Activated T-helper 2 cell treated with anti-CD3 and anti-CD28 coated beads, Interferon-gamma antibody, Interleukin-2, Interleukin-4, amounts not matched to agents 10 μg/mL and 5 μg/mL and 100 μg/mL, durations not matched to agents 14 hours and 24 hours and 36 hours (primary cell): ENCODE data around the gene SKOR1. TPM values are rescaled to one million over a fixed set of nuclear protein-coding genes. Genes with fewer than 3 reads are reported as not detected.
A peak's percentile ranks its signal among the peaks of the same experiment; 100 is the strongest.

ENCODE experiments used
- DNase-seq: peaks from one replicate; pipeline ENCODE4 v3.0.0; 2021; ENCODE audit warnings: low spot score
- H3K27ac Mint-ChIP-seq: one replicate; pipeline ENCODE4 v1.8.0; 2021; ENCODE audit warnings: mixed read lengths
- H3K27me3 Mint-ChIP-seq: one replicate; pipeline ENCODE4 v1.8.0; 2021; ENCODE audit warnings: low read depth, mixed read lengths
- H3K36me3 Mint-ChIP-seq: one replicate; pipeline ENCODE4 v1.8.0; 2021; ENCODE audit warnings: low read depth, mixed read lengths
- H3K4me1 Mint-ChIP-seq: one replicate; pipeline ENCODE4 v1.8.0; 2021; ENCODE audit warnings: low read depth, mixed read lengths
- H3K4me3 Mint-ChIP-seq: one replicate; pipeline ENCODE4 v1.8.0; 2021; ENCODE audit warnings: low read depth, mild to moderate bottlenecking, moderate library complexity, mixed read lengths
- H3K9me3 Mint-ChIP-seq: one replicate; pipeline ENCODE4 v1.8.0; 2021; ENCODE audit warnings: mixed read lengths
- intact Hi-C: fragments of 100-400 bp; cut with micrococcal nuclease; formaldehyde crosslinking; loops from one replicate; pipeline ENCODE4 v1.15.1; 2023
- total RNA-seq: library from RNA; stranded (reverse); gene quantifications from 2 replicates; pipeline ENCODE4 v1.2.3, GENCODE V29; 2022

Gene SKOR1
- total RNA-seq, 1 donor from 2014 or later, result 0.21 TPM

DNA sequence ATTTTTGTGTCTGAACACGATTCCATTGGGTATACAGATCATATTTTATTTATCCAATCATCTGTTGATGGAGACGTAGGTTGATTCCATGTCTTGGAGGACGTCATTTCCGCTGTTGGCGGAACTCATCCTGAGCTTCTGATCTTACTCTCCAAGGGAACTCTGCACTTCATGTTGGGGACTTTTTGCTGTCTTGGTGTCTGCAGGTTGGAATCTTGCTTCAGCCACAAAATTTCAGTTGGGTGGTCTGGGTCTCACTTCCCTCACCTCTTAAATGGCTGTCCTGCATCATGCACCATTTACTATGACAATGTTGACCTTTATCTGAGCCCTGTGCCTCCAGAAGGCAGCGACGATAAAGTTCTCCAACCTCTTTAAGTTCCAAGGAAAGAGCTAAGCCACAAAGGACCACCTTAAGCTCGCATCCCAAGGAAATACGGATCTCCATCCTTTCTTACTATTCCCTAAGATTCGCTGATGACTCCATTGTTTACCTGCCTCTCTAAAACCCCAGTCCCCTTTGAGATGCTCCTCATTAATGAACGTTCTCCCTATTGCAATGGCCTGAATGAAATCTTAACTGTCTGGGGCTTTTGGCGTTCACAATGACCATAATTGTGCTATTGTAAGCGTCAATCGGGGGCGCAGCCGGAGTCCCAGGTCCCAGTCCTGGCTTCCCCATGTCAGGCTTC, 37.6 kb downstream of the SKOR1 start:
- intact Hi-C loops, result loop anchor here (2.0 to 10.0 kb wide), 2 partner anchors 192 to 348 kb away; partner anchors contain the start of gene PIAS1
- Mint-ChIP-seq H3K27ac (no peak overlapping the region), H3K36me3 (no peaks in the 10 kb centered on the region), H3K9me3 (no peaks in the 10 kb centered on the region), H3K27me3 (peaks cover 15% of the 10 kb centered on the region), H3K4me3 (no peak overlapping the region), H3K4me1 (peaks cover 4% of the 10 kb centered on the region)
- no peak for DNase-seq

DNA sequence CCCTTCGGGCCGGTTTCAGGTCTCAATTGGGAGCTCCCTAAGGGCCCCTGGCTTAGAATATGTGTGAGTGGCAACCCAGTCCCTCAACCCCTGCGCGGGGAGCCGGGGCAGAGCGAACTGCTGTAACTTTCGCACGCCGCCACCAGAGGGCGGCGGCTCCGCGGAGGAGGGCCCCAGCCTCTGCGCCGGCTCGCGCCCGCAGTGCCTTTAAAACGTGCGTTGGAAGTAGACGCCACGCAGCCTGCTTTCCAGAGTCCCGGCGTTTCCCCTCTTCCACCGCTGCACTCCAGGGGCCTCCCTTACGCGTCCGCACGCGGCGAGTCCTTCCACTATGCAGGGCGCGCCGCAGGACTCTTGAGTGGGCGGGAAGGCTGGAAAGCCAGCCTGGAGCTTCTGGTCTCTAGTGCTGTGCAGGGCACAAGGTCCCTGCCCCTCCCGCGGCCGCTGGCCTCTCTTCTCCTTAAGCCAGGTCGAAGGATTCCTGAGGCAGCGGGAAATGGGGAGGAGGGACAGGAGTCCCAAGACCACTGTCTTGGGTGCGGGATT, 38.2 kb downstream of the SKOR1 start:
- peak; percentile 56 for DNase-seq
- Mint-ChIP-seq H3K27ac (no peak overlapping the region), H3K36me3 (no peaks in the 10 kb centered on the region), H3K4me1 (peaks cover 4% of the 10 kb centered on the region), H3K9me3 (no peaks in the 10 kb centered on the region), H3K27me3 (peaks cover 15% of the 10 kb centered on the region), H3K4me3 (peak overlapping the region; percentile 39)
- intact Hi-C loops, result loop anchor here (2.0 to 10.0 kb wide), 2 partner anchors 191 to 347 kb away; partner anchors contain the start of gene PIAS1

DNA sequence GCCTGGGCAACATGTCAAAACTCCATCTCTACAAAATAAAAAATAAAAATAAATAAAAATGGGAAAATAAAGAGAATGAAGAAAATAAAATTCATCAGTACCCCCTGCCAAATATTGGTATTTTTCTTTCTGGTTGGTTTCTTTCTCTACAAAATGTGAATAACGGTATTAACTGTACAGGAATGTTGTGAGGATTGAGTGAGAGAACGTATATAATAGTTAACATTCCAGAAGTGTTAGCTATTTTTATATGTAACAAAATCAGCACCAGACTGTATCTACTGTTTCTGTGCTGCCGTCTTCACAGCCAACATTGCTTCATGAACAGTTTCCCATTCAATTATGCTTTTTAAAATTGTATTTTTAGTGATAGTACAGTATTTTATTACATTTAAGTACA, 40.0 kb downstream of the SKOR1 start:
- no peak for DNase-seq
- Mint-ChIP-seq H3K36me3 (no peaks in the 10 kb centered on the region), H3K4me3 (no peak overlapping the region), H3K9me3 (no peaks in the 10 kb centered on the region), H3K4me1 (peaks cover 4% of the 10 kb centered on the region), H3K27me3 (peaks cover 16% of the 10 kb centered on the region), H3K27ac (no peak overlapping the region)
- intact Hi-C loops, result loop anchor here (2.0 to 10.0 kb wide), 2 partner anchors 189 to 289 kb away; partner anchors contain the start of gene PIAS1

DNA sequence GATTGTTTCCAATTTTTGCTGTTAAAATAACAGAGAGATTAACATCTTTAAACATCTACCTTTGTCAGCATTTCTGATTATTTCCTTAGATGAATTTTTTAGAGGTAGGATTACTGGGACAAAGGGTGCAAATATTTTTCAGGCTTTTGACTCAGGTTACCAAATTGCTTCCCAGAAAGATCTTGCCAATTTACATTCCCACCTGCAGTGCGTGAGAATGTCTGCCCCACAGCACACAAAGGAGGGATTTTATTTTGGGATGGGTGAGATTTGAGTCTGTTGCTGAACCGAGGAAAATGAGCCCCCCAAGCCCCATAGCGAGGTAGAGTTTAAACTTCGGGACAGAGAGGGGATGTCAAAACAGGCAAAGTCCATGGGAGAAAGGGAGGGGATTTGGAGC, 40.5 kb downstream of the SKOR1 start:
- H3K27ac Mint-ChIP-seq, result no peak overlapping the region
- no peak for DNase-seq
- H3K4me1 Mint-ChIP-seq, result peaks cover 4% of the 10 kb centered on the region
- no peak overlapping the region for H3K4me3 Mint-ChIP-seq
- no peaks in the 10 kb centered on the region for H3K9me3 Mint-ChIP-seq
- intact Hi-C loops, result loop anchor here (2.0 to 10.0 kb wide), 2 partner anchors 189 to 289 kb away; partner anchors contain the start of gene PIAS1
- peaks cover 16% of the 10 kb centered on the region for H3K27me3 Mint-ChIP-seq
- H3K36me3 Mint-ChIP-seq, result no peaks in the 10 kb centered on the region

DNA sequence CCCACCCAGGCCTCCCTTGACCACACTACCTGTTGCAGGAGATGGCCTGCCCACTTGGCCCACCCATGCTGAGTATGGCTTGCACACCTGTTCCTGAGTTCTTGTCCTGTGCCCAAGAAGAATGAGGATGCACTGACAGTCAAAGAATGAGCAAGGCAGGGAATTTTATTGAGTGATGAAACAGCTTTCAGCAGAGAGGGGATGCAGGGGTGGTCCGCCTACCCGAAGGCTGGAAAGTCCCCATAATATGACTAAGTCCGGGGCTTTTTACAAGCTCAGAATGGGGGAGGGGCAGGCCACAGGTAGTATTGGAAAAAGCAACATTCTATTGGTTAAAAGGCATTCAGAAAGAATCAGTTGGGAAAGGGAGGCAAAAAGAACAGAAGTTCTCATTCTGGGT, 44.4 kb downstream of the SKOR1 start:
- Mint-ChIP-seq H3K27me3 (peaks cover 34% of the 10 kb centered on the region), H3K27ac (no peak overlapping the region), H3K4me1 (no peaks in the 10 kb centered on the region), H3K36me3 (peaks cover 2% of the 10 kb centered on the region), H3K4me3 (no peak overlapping the region), H3K9me3 (peaks cover 15% of the 10 kb centered on the region)
- no peak for DNase-seq
- intact Hi-C loops, result loop anchor here (10.0 kb wide), 1 partner anchor 185 kb away; the partner anchor contains the start of gene PIAS1

DNA sequence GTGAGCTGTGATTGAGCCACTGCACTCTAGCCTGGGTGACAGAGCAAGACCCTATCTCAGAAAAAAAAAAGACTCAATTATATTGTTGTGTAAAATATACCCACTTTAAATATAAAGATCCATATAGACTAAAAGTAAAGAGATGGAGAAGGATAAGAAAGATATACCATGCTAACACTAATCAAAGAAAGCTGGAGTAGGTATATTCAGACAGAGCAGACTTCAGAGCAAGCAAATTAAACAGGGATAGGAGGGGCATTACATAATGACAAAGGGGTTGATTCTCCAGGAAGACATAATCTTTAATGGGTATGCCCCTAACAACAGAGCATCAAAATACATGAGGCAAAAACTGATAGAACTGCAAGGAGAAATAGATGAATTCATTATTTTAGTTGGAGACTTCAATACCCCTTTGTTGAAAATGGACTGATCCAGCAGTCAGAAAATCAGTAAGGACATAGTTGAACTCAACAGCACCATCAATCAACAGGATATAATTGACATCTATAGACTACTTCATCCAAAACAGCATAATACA, 45.6 kb downstream of the SKOR1 start:
- Mint-ChIP-seq H3K27ac (no peak overlapping the region), H3K4me3 (no peak overlapping the region), H3K9me3 (peaks cover 15% of the 10 kb centered on the region), H3K27me3 (peaks cover 32% of the 10 kb centered on the region), H3K36me3 (peaks cover 2% of the 10 kb centered on the region), H3K4me1 (no peaks in the 10 kb centered on the region)
- intact Hi-C loops, result no loop called here
- DNase-seq, result no peak

DNA sequence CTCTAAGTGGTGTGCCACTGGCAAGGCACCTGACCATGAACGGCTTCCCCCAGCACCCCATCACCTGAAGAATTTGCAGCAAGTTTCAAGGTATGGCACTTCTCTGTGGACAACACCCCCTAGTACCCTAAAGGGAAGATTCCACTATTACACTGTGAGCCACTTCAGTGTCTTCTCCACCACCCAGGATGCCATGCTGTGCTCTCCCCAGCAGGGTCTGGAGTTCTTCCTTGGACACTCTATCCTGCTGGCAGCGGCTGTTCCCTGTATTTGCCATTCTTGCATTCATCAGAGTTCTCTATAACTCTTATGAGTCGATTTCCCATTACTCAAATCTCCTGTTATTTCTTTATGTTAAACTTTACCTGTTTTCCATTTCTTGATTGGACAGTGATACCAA, 48.5 kb downstream of the SKOR1 start:
- no peak for DNase-seq
- H3K27ac Mint-ChIP-seq, result no peak overlapping the region
- peaks cover 15% of the 10 kb centered on the region for H3K9me3 Mint-ChIP-seq
- peaks cover 30% of the 10 kb centered on the region for H3K27me3 Mint-ChIP-seq
- H3K36me3 Mint-ChIP-seq, result peaks cover 2% of the 10 kb centered on the region
- intact Hi-C loops, result no loop called here
- H3K4me3 Mint-ChIP-seq, result no peak overlapping the region
- no peaks in the 10 kb centered on the region for H3K4me1 Mint-ChIP-seq

DNA sequence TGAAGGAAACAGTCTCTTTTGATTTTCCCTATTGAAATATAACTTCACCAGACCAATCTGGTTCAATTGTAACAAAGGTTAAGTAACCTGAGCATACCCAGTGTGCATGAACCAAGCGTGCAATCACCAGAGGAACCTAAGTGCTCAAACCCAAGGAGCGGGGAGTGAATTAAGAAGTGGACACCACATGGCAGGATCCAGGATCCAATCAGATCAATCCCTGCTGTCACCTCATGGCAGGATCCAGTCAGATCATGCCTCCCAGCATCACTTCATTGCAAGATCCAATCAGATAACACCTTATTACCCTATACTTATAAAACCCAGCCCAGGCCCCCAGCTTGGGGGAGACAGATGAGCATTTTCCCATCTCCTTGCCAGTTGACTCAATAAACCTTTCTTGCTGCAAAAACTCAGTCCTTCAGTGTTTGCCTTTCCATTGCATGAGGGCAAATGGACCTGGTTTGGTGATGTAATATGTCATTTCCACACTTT, 53.5 kb downstream of the SKOR1 start:
- DNase-seq, result no peak
- Mint-ChIP-seq H3K27ac (no peak overlapping the region), H3K4me3 (no peak overlapping the region), H3K4me1 (peaks cover 6% of the 10 kb centered on the region), H3K27me3 (peaks cover 27% of the 10 kb centered on the region), H3K36me3 (no peaks in the 10 kb centered on the region), H3K9me3 (peaks cover 3% of the 10 kb centered on the region)
- intact Hi-C loops, result no loop called here

DNA sequence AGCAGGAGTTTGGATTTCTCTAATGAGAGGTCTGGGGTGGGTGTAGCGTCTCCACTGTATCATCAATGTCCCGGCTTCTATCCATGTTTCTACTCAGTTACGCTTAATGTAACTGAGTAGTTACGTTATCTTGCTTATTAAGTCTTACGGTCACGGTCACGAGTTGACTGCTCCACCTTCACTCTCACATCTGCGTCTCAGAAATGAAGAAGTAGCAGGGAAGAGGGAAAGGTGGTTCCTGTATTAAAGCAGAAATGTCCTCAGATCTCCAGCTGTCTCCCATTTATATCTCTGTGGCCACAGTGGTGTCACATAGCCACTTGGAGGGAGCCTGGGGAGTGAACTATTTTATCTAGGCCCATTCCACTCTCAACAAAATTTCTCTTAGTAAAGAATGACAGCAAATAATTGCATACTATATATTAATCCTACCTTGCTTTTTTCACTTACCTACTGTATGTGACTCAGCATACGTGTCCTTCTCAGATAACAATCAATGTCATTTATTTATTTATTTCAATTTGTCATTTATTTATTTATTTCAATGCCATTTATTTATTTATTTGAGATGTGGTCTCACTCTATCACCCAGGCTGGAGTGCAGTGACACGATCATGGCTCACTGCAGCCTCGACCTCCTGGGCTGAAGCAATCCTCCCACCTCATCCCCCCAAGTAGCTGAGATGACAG, 54.3 kb downstream of the SKOR1 start:
- Mint-ChIP-seq H3K27ac (no peak overlapping the region), H3K27me3 (peaks cover 19% of the 10 kb centered on the region), H3K9me3 (no peaks in the 10 kb centered on the region), H3K4me3 (no peak overlapping the region), H3K36me3 (no peaks in the 10 kb centered on the region), H3K4me1 (peaks cover 6% of the 10 kb centered on the region)
- DNase-seq, result no peak
- intact Hi-C loops, result no loop called here

DNA sequence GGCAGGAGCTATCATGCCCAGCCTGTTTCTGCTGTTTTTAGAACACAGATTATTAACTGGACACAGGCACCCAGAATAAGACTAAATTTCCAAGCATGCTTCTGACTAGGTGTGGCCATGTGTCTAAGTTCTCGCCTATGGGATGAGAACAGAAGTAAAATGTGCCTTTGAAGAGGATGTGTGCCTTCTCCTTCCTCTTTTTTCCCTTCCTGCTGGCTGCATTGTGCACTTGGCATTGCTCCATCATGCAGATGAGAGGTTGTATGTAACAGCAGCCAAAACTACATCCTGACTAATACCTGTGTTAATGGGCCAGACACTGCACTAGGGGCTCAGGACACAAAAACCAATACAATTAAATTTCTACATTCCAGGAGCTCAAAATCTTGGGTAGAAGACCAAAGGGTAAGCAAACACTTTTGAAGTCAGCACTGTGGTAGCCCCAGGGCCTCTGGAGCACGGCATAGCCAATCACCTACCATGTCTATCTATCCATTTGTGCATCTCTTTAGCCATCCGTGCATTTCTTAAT, 55.4 kb downstream of the SKOR1 start:
- peaks cover 24% of the 10 kb centered on the region for H3K27me3 Mint-ChIP-seq
- H3K27ac Mint-ChIP-seq, result no peak overlapping the region
- H3K4me3 Mint-ChIP-seq, result no peak overlapping the region
- intact Hi-C loops, result no loop called here
- H3K9me3 Mint-ChIP-seq, result no peaks in the 10 kb centered on the region
- H3K36me3 Mint-ChIP-seq, result no peaks in the 10 kb centered on the region
- no peak for DNase-seq
- H3K4me1 Mint-ChIP-seq, result peaks cover 8% of the 10 kb centered on the region

DNA sequence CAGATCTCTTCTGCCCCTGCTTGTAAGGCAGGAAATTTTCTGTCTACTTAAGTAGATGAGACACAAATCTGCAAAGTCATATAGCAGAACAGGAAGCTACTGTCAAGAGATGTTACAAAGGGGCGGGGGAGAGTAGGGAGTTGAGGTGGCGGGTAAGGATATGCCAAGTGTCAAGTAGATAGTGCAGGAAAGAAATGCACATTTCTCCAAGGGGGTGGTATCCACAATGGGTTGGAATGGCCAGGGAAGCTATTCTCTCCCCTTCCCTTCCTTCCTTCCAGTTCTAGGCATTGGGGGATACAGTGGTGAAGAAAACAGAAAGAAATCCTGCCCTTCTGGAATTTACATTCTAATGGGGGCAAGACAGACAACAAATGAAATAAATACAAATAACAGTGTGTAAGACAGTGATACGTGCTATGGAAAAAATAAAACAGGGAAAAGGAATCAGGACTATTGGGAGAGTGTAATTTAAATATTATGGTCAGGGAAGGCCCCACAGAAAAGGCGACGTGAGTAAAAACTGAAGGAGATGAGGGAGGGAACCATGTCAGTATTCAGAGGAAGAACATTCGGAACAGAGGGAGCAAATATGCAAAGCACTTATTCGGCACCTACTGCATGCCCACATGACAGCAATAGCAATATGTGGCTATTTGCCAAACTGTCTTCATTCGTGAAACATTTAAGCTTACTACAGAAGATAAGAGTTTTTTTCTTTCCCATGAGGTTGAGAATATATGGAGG, 57.4 kb downstream of the SKOR1 start:
- Mint-ChIP-seq H3K4me1 (peaks cover 8% of the 10 kb centered on the region), H3K9me3 (no peaks in the 10 kb centered on the region), H3K27ac (no peak overlapping the region), H3K36me3 (no peaks in the 10 kb centered on the region), H3K27me3 (peaks cover 26% of the 10 kb centered on the region), H3K4me3 (no peak overlapping the region)
- no peak for DNase-seq
- intact Hi-C loops, result no loop called here

DNA sequence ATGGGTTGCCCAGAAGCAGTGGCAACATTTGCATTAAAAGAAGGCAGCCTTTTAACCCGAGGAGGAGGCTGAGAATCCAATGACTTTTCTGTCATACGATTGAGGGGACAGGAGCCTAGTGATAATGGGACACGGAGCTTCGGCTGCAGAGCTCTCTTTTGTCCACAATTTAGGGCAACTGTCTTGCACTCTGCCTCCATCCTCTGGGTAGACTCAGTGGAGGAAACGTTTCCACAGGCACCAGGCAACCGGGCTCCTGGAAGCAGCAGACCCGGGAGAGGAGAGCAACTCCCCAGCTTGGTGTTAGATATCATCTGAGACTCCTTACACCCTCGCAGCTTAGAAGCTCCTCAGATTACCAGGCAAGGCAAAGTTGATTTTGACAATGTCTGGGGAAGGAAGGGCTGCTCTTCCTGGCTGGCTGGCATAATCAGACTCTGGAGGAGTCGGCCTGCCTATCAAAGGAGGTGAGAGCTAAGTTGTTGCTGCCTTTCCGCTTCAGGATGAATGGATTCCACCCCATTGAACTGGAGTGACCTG, 58.0 kb downstream of the SKOR1 start:
- DNase-seq, result no peak
- intact Hi-C loops, result no loop called here
- H3K4me3 Mint-ChIP-seq, result no peak overlapping the region
- no peaks in the 10 kb centered on the region for H3K36me3 Mint-ChIP-seq
- H3K27me3 Mint-ChIP-seq, result peaks cover 26% of the 10 kb centered on the region
- no peak overlapping the region for H3K27ac Mint-ChIP-seq
- no peaks in the 10 kb centered on the region for H3K9me3 Mint-ChIP-seq
- H3K4me1 Mint-ChIP-seq, result peaks cover 8% of the 10 kb centered on the region
